WI38 (cell line): Measurements from ENCODE around the gene BORCS5.
"Not testable (repeated sequence)": the region's sequence is repeated elsewhere in the genome, so short reads cannot be mapped to it uniquely, and the experiment has no call there.

Experiments
- H3K4me3 ChIP-seq: 2 replicates; pipeline ENCODE4 v1.5.1; 2011; ENCODE audit warnings: low read depth, mild to moderate bottlenecking, control low read depth, low read length
- TF ChIP-seq, protein P1 (sequence below): IDR thresholded peaks from 2 replicates; pipeline ENCODE4 v1.5.1; 2012; ENCODE audit warnings: low read depth, mild to moderate bottlenecking, control low read depth, low read length

BORCS5 gene

DNA sequence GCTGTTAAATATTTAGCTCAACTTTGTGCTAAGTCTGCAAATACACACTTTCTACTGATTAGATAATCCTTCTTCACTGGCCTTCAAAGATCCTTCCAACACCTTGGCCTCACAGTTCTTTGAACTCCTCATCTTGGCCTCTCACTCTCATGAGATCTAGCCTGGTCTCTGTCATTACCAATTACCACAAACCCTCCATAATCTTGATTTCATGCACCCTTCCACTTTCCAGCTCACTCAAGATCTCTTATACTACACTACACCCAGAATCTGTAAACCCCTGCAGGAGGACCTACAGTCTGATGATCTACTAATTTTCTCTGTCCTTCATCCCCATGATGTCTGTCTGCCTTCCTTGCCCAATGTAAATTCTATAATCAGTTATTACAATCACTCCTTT lies 134.7 kb downstream of the BORCS5 start:
- TF ChIP-seq, protein P1, sequence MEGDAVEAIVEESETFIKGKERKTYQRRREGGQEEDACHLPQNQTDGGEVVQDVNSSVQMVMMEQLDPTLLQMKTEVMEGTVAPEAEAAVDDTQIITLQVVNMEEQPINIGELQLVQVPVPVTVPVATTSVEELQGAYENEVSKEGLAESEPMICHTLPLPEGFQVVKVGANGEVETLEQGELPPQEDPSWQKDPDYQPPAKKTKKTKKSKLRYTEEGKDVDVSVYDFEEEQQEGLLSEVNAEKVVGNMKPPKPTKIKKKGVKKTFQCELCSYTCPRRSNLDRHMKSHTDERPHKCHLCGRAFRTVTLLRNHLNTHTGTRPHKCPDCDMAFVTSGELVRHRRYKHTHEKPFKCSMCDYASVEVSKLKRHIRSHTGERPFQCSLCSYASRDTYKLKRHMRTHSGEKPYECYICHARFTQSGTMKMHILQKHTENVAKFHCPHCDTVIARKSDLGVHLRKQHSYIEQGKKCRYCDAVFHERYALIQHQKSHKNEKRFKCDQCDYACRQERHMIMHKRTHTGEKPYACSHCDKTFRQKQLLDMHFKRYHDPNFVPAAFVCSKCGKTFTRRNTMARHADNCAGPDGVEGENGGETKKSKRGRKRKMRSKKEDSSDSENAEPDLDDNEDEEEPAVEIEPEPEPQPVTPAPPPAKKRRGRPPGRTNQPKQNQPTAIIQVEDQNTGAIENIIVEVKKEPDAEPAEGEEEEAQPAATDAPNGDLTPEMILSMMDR, result no peak
- no peak overlapping the region for H3K4me3 ChIP-seq

DNA sequence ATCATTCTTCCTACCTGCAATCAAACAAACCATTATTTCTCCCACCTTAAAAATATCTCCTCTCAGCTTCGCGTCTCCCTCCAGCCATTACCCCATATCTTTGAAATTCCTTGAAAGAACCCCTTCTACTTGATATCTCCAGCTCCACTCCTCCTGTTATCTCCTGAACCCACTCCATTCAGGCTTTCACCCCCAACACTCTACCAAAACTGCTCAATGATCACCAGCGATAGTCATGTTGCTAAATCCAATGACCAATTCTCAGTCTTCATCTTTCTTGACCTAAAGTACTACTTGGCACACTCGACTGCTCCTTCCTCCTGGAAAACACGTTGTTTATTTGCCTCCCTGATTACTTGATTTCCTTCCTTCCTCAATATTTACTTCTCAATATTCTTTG lies 135.7 kb downstream of the BORCS5 start:
- H3K4me3 ChIP-seq, result no peak overlapping the region
- TF ChIP-seq, protein P1, result no peak

DNA sequence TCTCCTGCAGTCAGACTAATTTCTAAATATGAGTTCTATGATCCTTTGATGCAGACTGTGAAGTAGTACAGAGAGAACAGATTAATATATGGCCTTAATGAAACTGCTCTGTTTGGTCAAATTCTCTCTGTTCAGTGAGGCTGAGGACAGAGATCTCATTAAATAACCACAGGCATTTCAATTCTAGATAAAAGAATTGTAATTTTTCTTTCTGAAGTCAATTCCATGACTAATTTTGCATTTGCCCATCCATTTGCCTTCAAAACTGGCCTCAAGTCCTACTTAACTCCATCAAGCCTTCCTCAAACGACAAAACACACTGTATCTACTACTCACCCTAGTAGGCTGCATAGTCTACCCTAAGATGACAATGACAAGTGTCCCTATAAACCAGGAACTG lies 138.7 kb downstream of the BORCS5 start:
- TF ChIP-seq, protein P1, result no peak

DNA sequence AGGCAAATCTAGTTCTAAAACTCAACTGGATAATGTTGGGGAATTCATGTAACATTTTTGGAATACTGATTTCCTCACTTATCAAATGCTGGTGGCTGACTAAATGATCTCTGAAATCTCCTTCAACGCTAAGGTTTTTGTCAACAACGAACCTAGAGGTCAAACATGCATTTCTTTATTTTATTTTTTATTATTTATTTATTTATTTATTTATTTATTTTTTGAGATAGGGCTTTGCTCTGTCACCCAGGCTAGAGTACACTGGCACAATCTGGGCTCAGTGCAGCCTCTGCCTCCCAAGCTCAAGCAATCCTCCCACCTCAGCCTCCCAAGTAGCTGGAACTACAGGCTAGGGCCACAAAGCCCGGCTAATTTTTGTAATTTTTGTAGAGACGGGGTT lies 141.3 kb downstream of the BORCS5 start:
- TF ChIP-seq, protein P1, result no peak
- no peak overlapping the region for H3K4me3 ChIP-seq

More for the DNA sequence above, 138.7 kb downstream of the BORCS5 start:
- H3K4me3 ChIP-seq, result no peak overlapping the region

DNA sequence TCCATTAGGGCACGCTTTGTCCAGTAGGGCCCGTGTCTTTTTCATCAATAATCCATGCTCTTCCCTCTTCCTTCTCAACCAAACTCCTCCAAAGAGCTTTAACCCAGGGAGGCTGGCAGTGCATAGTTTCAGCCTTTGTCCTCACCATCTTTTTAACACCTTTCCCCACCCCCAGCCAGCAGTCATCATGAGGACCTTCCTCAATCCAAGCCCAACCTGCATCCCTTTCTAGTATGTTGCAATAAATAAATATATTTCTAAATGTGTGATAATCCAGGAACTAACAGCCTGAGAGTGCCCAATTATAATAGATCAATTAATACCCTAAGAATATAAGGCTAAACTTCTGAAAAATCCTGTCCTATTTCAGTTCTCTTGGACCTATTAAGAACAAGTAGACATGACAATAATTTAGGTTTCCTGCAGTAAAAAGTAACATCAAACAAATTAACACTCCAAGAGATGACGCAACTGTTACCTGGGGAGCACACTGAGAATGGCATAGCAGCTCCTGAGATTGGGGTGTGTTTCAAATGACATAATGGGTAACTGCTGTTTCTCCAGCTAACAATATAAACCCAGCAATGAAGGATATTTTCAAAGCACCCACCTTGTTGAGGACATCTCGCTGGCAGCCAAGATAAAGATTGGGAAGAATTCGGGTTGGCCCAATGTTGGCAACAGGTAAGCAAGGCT lies 143.2 kb downstream of the BORCS5 start:
- no peak overlapping the region for H3K4me3 ChIP-seq
- TF ChIP-seq, protein P1, result no peak

DNA sequence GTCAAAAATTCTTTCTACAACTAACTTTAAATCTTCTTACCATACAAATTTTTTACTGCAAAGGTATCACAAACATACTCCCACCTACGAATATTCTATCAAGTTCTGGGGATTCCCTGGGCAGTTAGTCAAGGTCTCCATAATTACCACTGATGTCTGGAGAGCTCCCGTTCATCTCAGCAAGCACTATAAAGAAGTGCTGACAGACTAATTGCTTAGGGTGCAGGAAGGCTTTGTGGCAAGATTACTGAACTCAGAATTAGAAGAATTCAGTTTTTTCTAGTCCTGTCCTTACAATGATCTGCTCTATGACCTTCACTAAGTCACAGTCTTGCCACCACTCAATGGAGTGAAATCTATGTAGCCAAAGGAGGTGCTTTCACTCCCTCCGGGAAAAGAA lies 144.2 kb downstream of the BORCS5 start:
- TF ChIP-seq, protein P1, result no peak

DNA sequence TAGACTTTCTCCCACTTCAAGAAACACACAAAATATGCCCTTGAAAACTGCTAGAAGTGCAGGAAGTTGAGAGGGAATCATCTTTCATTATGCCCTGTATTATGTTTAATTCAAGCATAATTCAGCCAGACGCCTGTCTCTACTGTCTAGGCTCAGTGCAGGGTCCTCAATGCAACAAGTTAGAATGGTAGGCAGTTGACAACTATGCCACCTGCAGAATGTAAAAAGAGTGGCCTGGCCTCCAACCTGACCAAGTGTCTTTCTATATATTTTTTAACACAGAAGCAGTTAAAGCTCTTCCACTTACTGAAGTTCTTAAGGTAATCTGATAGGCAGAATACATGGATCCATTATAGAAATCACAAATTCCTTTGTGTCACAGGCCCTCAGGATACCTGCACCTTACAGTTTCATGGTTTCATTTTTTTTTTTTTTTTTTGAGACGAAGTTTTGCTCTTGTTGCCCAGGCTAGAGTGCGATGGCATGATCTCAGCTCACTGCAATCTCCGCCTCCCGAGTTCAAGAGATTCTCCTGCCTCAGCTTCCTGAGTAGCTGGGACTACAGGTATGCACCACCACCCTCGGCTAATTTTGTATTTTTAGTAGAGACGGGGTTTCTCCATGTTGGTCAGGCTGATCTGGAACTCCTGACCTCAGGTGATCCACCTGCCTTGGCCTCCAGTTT lies 145.4 kb downstream of the BORCS5 start:
- not testable (repeated sequence) for H3K4me3 ChIP-seq

More for the DNA sequence above, 144.2 kb downstream of the BORCS5 start:
- H3K4me3 ChIP-seq, result no peak overlapping the region
